AG04450 (cell line): Measurements from ENCODE around the gene RHBDD1. TPM values are rescaled to one million over a fixed set of nuclear protein-coding genes. Genes with fewer than 3 reads are reported as not detected.
A peak's percentile ranks its signal among the peaks of the same experiment; 100 is the strongest.

Source experiments
- CTCF ChIA-PET: fragments of 300-600, 350-600 bp; formaldehyde crosslinking; extraction: SDS; loops from one replicate; lab custom pipeline; 2022; ENCODE audit warnings: antibody characterized with exemption, inconsistent platforms; lab: Charles Lee
- POLR2A ChIA-PET: fragments of 350-600 bp; formaldehyde crosslinking; extraction: SDS; loops from one replicate; lab custom pipeline; 2021; ENCODE audit warnings: antibody characterized with exemption, inconsistent platforms; lab: Yijun Ruan, JAX
- DNase-seq: peaks from one replicate; pipeline ENCODE4 v3.0.0-alpha.2; 2011; ENCODE audit warnings: low read depth, low spot score
- H3K27ac ChIP-seq: one replicate; pipeline ENCODE4 v1.5.1; 2012; ENCODE audit warnings: low read depth, low read length, control low read depth
- H3K27me3 ChIP-seq: one replicate; pipeline ENCODE4 v1.6.0; 2012; ENCODE audit warnings: low read length; ENCODE audit not compliant: control insufficient read depth, insufficient read depth
- H3K4me3 ChIP-seq: 2 replicates; pipeline ENCODE4 v1.5.1; 2011; ENCODE audit warnings: mild to moderate bottlenecking, low read depth, low read length, control low read depth
- H3K9me3 ChIP-seq: 2 replicates; pipeline ENCODE4 v1.5.1; 2012; ENCODE audit warnings: low read length; ENCODE audit not compliant: control insufficient read depth, insufficient read depth
- polyA plus RNA-seq: library from polyadenylated mRNA; depleted of rRNA; stranded (reverse); fragments of >200 nt; gene quantifications from 2 replicates; pipeline ENCODE4 v1.2.3, GENCODE V29; 2011
- TF ChIP-seq, protein P1 (sequence below): IDR thresholded peaks from 2 replicates; pipeline ENCODE4 v1.5.1; 2011; ENCODE audit warnings: low read depth, low read length, control low read depth, inconsistent platforms

The RHBDD1 gene
- polyA plus RNA-seq, 1 experiment, result 48.7 TPM

DNA sequence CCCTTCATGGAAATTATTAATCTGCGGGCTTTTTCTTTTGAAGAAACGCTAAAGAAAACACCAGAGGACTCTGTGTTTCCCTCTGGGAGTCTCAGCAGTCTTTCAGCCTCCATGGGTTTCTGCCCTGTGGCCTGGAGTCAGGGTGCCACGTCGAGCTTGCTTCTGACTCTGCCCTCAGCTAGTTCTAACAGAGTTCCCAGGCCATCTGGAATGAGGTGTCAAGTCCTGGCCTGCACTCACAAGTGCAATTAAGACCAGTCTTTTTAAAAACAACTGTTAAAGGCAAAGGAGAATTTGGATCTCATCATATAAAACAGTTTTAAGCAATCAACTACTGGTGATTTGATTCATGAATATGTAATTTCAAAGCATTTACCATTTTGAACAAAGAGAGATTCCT, 157.3 kb downstream of the RHBDD1 start:
- no peaks in the 10 kb centered on the region for H3K27me3 ChIP-seq
- H3K9me3 ChIP-seq, result peaks cover 3% of the 10 kb centered on the region; the same call in 1 of the 2 replicates
- ChIA-PET POLR2A (no interaction called here), CTCF (interaction anchor here (0.9 to 1.4 kb wide), 3 partner anchors 8 to 191 kb away, joined by 3 to 5 read pairs (median 3); no protein-coding TSS in a partner anchor)
- no peak for DNase-seq
- TF ChIP-seq, protein P1, sequence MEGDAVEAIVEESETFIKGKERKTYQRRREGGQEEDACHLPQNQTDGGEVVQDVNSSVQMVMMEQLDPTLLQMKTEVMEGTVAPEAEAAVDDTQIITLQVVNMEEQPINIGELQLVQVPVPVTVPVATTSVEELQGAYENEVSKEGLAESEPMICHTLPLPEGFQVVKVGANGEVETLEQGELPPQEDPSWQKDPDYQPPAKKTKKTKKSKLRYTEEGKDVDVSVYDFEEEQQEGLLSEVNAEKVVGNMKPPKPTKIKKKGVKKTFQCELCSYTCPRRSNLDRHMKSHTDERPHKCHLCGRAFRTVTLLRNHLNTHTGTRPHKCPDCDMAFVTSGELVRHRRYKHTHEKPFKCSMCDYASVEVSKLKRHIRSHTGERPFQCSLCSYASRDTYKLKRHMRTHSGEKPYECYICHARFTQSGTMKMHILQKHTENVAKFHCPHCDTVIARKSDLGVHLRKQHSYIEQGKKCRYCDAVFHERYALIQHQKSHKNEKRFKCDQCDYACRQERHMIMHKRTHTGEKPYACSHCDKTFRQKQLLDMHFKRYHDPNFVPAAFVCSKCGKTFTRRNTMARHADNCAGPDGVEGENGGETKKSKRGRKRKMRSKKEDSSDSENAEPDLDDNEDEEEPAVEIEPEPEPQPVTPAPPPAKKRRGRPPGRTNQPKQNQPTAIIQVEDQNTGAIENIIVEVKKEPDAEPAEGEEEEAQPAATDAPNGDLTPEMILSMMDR, result no peak
- no peak overlapping the region for H3K4me3 ChIP-seq
- no peak overlapping the region for H3K27ac ChIP-seq

DNA sequence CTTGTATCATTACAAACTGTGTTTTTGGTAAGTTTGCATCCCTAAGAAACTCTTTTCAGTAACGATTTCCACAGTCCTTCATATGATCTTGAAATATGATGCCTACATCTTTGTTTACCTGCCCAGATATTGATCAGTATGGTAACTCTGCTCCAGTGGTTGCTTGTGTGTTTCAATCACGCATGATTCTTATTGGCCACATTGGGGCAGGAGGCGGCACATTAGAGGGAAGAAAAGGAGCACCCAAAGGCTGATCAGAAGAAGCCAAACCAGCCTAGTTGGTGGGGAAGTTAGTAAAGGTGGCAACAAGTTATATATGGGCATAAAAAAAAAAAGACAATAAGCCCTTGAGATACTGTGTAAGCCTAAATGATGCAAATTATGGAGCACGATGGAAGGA, 158.9 kb downstream of the RHBDD1 start:
- no peaks in the 10 kb centered on the region for H3K27me3 ChIP-seq
- TF ChIP-seq, protein P1, result no peak
- POLR2A ChIA-PET, result no interaction called here

DNA sequence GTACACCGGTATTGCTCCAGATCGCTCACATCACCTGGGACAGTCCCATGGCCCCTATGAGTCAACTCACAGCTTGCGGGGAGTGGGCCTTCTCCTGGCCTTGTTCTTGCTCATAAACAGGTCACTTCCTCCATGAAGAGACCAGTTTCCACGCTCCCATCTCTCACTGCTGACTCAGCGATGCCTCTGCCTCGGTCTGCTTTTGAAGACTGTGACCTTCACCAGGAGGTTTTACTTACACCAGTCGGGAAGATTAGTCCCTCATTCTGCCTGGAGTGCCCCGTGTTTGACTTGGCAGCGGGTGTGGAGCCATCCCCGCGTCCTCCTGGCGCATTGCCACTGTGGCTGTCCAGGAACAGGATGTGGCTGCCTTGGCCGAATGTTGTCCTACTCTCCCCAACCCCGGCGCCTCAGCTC, 159.8 kb downstream of the RHBDD1 start:
- CTCF ChIA-PET, result interaction anchor here (0.5 to 1.1 kb wide), 2 partner anchors 10 to 1336 kb away, joined by 3 to 5 read pairs; no protein-coding TSS in a partner anchor
- no peaks in the 10 kb centered on the region for H3K27me3 ChIP-seq
- DNase-seq, result peak; percentile 24
- TF ChIP-seq, protein P1, result no peak
- POLR2A ChIA-PET, result no interaction called here
- H3K4me3 ChIP-seq, result no peak overlapping the region
- H3K27ac ChIP-seq, result peak overlapping the region; percentile 11
- peaks cover 3% of the 10 kb centered on the region; the same call in 1 of the 2 replicates for H3K9me3 ChIP-seq

More for the DNA sequence above, 158.9 kb downstream of the RHBDD1 start:
- CTCF ChIA-PET, result interaction anchor here (1.4 kb wide), 1 partner anchor 9 kb away, joined by 5 read pairs; no protein-coding TSS in a partner anchor
- Histone ChIP-seq H3K4me3 (no peak overlapping the region), H3K27ac (no peak overlapping the region), H3K9me3 (peaks cover 3% of the 10 kb centered on the region; the same call in 1 of the 2 replicates)
- DNase-seq, result no peak

DNA sequence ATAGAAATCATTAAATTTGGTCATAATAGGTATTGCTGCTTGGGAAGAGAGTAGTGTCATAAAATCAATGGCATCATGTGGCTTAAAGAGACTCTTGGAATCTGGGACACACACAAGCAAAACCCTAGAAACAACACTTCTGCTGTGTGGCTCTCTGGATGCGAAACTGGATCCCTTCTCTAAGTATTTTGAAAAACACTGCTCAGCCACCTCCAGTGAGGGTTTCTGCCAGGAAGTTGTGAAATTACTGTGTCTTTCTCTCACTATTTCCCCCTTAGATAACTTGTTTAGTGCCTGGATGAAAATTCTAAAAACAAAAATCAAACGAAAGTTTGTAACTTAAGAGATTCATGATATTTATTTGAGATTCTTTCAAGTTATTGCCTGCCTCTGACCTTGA, 163.8 kb downstream of the RHBDD1 start:
- Histone ChIP-seq H3K27ac (no peak overlapping the region), H3K4me3 (no peak overlapping the region), H3K27me3 (no peaks in the 10 kb centered on the region), H3K9me3 (peaks cover 3% of the 10 kb centered on the region; the same call in 1 of the 2 replicates)
- TF ChIP-seq, protein P1, result no peak
- DNase-seq, result no peak
- ChIA-PET CTCF (interaction anchor here (1.3 to 1.5 kb wide), 2 partner anchors 33 kb away, joined by 3 read pairs; no protein-coding TSS in a partner anchor), POLR2A (no interaction called here)

DNA sequence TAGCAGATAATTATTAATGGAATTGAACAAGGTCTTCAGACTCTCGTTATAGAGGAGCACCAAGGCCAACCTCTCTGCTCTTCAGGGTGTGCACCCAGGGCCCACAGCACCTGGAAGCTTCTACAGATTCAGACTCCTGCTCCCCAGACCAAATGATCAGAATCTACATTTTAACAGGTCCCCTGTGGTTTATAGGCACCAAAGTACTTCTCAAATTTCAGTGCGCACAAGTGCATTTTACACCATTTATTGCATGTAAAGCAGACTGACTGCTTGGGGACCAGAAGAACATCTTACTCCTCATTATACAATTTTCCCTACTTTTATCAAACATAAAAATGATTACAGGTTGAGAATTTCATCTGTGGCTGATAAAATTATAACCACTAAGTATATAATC, 164.3 kb downstream of the RHBDD1 start:
- no peak for DNase-seq
- ChIA-PET POLR2A (no interaction called here), CTCF (interaction anchor here (1.4 to 1.7 kb wide), 3 partner anchors 33 to 1340 kb away, joined by 3 read pairs; no protein-coding TSS in a partner anchor)

More for the DNA sequence above, 164.3 kb downstream of the RHBDD1 start:
- H3K4me3 ChIP-seq, result no peak overlapping the region
- H3K27ac ChIP-seq, result no peak overlapping the region
- TF ChIP-seq, protein P1, result no peak
- H3K27me3 ChIP-seq, result no peaks in the 10 kb centered on the region
- peaks cover 3% of the 10 kb centered on the region; the same call in 1 of the 2 replicates for H3K9me3 ChIP-seq
